WTC11 (cell line): Measurements from ENCODE around the gene PTPN6. TPM values are rescaled to one million over a fixed set of nuclear protein-coding genes. Genes with fewer than 3 reads are reported as not detected.

Experiments used
- ARID4B ChIP-seq: sonication (generic); formaldehyde crosslinking; IDR thresholded peaks from 2 replicates; pipeline ENCODE4 v1.8.0; 2023; ENCODE audit warnings: missing genetic modification reagents, mild to moderate bottlenecking, borderline replicate concordance
- ATF6 ChIP-seq: sonication (generic); formaldehyde crosslinking; IDR thresholded peaks from 2 replicates; pipeline ENCODE4 v1.8.1; 2023; ENCODE audit warnings: mild to moderate bottlenecking, missing genetic modification reagents
- CREM ChIP-seq: sonication (generic); formaldehyde crosslinking; IDR thresholded peaks from 2 replicates; pipeline ENCODE4 v1.8.1; 2022; ENCODE audit warnings: mild to moderate bottlenecking, missing genetic modification reagents, moderate library complexity
- GABPB1 ChIP-seq: sonication (generic); formaldehyde crosslinking; IDR thresholded peaks from 2 replicates; pipeline ENCODE4 v1.8.1; 2023; ENCODE audit warnings: mild to moderate bottlenecking, missing genetic modification reagents
- HMGA2 ChIP-seq: fragments of 250-450 bp; sonication (Bioruptor Pico); IDR thresholded peaks from 2 replicates; pipeline ENCODE4 v1.4.0; 2021; ENCODE audit warnings: mild to moderate bottlenecking, moderate library complexity
- PRRX2 ChIP-seq: fragments of 250-450 bp; sonication (Bioruptor Pico); IDR thresholded peaks from 2 replicates; pipeline ENCODE4 v1.8.0; 2021; ENCODE audit warnings: mild to moderate bottlenecking
- RELA ChIP-seq: sonication (generic); formaldehyde crosslinking; IDR thresholded peaks from 2 replicates; pipeline ENCODE4 v1.8.1; 2022; ENCODE audit warnings: missing genetic modification reagents, mild to moderate bottlenecking, borderline replicate concordance
- SP1 ChIP-seq: sonication (generic); formaldehyde crosslinking; conservative IDR thresholded peaks from 2 replicates; pipeline ENCODE4 v1.8.1; 2022; ENCODE audit warnings: missing genetic modification reagents
- STAT6 ChIP-seq: sonication (generic); formaldehyde crosslinking; conservative IDR thresholded peaks from 2 replicates; pipeline ENCODE4 v1.8.1; 2023; ENCODE audit warnings: mild to moderate bottlenecking, low read depth, missing genetic modification reagents, moderate library complexity
- TCF7 ChIP-seq: sonication (generic); formaldehyde crosslinking; IDR thresholded peaks from 2 replicates; pipeline ENCODE4 v1.8.0; 2022; ENCODE audit warnings: mild to moderate bottlenecking, low read depth, missing genetic modification reagents, moderate library complexity
- ZBTB21 ChIP-seq: sonication (generic); formaldehyde crosslinking; IDR thresholded peaks from 2 replicates; pipeline ENCODE4 v1.8.1; 2023; ENCODE audit warnings: mild to moderate bottlenecking, missing genetic modification reagents, borderline replicate concordance
- ZBTB43 ChIP-seq: sonication (generic); formaldehyde crosslinking; IDR thresholded peaks from 2 replicates; pipeline ENCODE4 v1.8.1; 2023; ENCODE audit warnings: mild to moderate bottlenecking, missing genetic modification reagents
- ZNF232 ChIP-seq: sonication (generic); formaldehyde crosslinking; IDR thresholded peaks from 2 replicates; pipeline ENCODE4 v1.8.0; 2022; ENCODE audit warnings: mild to moderate bottlenecking, missing genetic modification reagents
- ZNF263 ChIP-seq: sonication (generic); formaldehyde crosslinking; IDR thresholded peaks from 2 replicates; pipeline ENCODE4 v1.8.1; 2022; ENCODE audit warnings: low read depth, mild to moderate bottlenecking, moderate library complexity, missing genetic modification reagents
- ZNF281 ChIP-seq: sonication (generic); formaldehyde crosslinking; IDR thresholded peaks from 2 replicates; pipeline ENCODE4 v1.8.0; 2023; ENCODE audit warnings: mild to moderate bottlenecking, missing genetic modification reagents
- ZNF317 ChIP-seq: sonication (generic); formaldehyde crosslinking; IDR thresholded peaks from 2 replicates; pipeline ENCODE4 v1.8.1; 2023; ENCODE audit warnings: low read depth, mild to moderate bottlenecking, moderate library complexity, missing genetic modification reagents, borderline replicate concordance
- ZNF416 ChIP-seq: fragments of 250-450 bp; sonication (Bioruptor Pico); IDR thresholded peaks from 2 replicates; pipeline ENCODE4 v1.9.0; 2021; ENCODE audit warnings: mild to moderate bottlenecking, inconsistent platforms
- ZNF512 ChIP-seq: sonication (generic); formaldehyde crosslinking; IDR thresholded peaks from 2 replicates; pipeline ENCODE4 v1.8.1; 2022; ENCODE audit warnings: missing genetic modification reagents, borderline replicate concordance
- total RNA-seq: library from RNA; stranded (reverse); gene quantifications from 3 replicates; pipeline ENCODE4 v1.2.3, GENCODE V29; 2021
- TF ChIP-seq, protein P1 (sequence below): sonication (generic); formaldehyde crosslinking; IDR thresholded peaks from 2 replicates; pipeline ENCODE4 v1.8.0; 2022; ENCODE audit warnings: mild to moderate bottlenecking, missing genetic modification reagents
- TF ChIP-seq, protein P2 (sequence below): sonication (generic); formaldehyde crosslinking; IDR thresholded peaks from 2 replicates; pipeline ENCODE4 v1.8.1; 2023; ENCODE audit warnings: mild to moderate bottlenecking, moderate library complexity, missing genetic modification reagents

PTPN6 gene
- total RNA-seq, 1 experiment from 2014 or later: 27.1 TPM

DNA sequence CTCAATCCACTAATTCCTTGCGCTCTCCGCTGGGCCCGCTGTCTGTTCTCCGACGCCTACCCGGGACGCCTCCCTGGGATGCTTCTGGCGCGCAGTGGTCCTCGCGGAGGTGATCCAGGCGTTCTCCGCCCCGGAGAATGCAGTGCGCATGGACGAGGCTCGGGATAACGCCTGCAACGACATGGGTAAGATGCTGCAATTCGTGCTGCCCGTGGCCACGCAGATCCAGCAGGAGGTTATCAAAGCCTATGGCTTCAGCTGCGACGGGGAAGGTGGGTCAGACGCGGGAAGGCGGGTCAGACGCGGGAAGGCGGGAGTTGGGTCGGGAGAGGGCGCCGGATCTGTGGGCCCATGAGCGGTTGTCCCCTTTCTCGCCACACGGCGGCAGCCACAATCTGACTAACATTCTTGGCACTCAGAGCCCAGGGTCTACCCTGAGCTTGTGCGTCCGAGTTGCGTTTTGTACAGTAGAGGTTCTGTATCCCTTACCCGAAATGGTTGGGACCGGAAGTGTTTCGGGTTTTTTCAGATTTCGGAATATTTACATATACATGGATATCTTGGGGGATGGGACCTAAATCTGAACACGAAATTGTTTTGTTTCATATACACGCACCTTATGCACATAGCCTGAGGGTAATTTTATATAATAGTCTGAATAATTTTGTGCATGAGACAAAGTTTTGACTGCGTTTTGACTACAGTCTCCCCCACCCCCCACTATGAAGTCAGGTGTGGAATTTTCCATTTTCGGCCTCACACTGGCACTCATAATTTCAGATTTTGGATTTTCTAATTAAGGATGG is 6.6 kb upstream of the PTPN6 start (continued):
- TF ChIP-seq ZNF281 (CRISPR knock-in tag): 0 out of 2 replicates have a peak, but pooled peaks have one; percentile 24
- no peak for TF ChIP-seq PRRX2 (CRISPR knock-in tag)
- no peak for TF ChIP-seq SP1 (CRISPR knock-in tag)
- no peak for TF ChIP-seq ZBTB43 (CRISPR knock-in tag)
- TF ChIP-seq, protein P1, sequence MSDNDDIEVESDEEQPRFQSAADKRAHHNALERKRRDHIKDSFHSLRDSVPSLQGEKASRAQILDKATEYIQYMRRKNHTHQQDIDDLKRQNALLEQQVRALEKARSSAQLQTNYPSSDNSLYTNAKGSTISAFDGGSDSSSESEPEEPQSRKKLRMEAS: 0 out of 2 replicates have a peak, but pooled peaks have one; percentile 51
- no peak; the same call in 1 of the 2 replicates for TF ChIP-seq ARID4B (CRISPR knock-in tag)
- TF ChIP-seq HMGA2 (CRISPR knock-in tag): no peak
- TF ChIP-seq ATF6: no peak
- no peak for TF ChIP-seq ZNF512 (CRISPR knock-in tag)
- no peak; the same call in 1 of the 2 replicates for TF ChIP-seq TCF7
- TF ChIP-seq ZNF416 (CRISPR knock-in tag): no peak
- TF ChIP-seq ZNF232 (CRISPR knock-in tag): no peak
- peak; percentile 3; the same call in 1 of the 2 replicates for TF ChIP-seq GABPB1
- TF ChIP-seq ZNF263 (CRISPR knock-in tag): no peak
- TF ChIP-seq STAT6 (CRISPR knock-in tag): no peak
- TF ChIP-seq, protein P2, sequence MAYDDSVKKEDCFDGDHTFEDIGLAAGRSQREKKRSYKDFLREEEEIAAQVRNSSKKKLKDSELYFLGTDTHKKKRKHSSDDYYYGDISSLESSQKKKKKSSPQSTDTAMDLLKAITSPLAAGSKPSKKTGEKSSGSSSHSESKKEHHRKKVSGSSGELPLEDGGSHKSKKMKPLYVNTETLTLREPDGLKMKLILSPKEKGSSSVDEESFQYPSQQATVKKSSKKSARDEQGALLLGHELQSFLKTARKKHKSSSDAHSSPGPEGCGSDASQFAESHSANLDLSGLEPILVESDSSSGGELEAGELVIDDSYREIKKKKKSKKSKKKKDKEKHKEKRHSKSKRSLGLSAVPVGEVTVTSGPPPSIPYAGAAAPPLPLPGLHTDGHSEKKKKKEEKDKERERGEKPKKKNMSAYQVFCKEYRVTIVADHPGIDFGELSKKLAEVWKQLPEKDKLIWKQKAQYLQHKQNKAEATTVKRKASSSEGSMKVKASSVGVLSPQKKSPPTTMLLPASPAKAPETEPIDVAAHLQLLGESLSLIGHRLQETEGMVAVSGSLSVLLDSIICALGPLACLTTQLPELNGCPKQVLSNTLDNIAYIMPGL: peak; percentile 79; the same call in 1 of the 2 replicates
- peak; percentile 30; the same call in 1 of the 2 replicates for TF ChIP-seq RELA (CRISPR knock-in tag)
- TF ChIP-seq ZNF317 (CRISPR knock-in tag): no peak
- no peak for TF ChIP-seq CREM (CRISPR knock-in tag)
- TF ChIP-seq ZBTB21 (CRISPR knock-in tag): 0 out of 2 replicates have a peak, but pooled peaks have one; percentile 43
